A549 (cell line): Measurements from ENCODE around the gene HDLBP.
"Not testable (repeated sequence)": the region's sequence is repeated elsewhere in the genome, so short reads cannot be mapped to it uniquely, and the experiment has no call there.

ENCODE experiments used
- HDAC2 ChIP-seq: fragments of 200-600 bp; sonication (generic); IDR thresholded peaks from 2 replicates; pipeline ENCODE4 v1.6.1; 2016
- TF ChIP-seq, protein P1 (sequence below): fragments of >200 bp; sonication (Bioruptor Twin); formaldehyde crosslinking; IDR thresholded peaks from 3 replicates; pipeline ENCODE4 v1.5.1; 2016

DNA sequence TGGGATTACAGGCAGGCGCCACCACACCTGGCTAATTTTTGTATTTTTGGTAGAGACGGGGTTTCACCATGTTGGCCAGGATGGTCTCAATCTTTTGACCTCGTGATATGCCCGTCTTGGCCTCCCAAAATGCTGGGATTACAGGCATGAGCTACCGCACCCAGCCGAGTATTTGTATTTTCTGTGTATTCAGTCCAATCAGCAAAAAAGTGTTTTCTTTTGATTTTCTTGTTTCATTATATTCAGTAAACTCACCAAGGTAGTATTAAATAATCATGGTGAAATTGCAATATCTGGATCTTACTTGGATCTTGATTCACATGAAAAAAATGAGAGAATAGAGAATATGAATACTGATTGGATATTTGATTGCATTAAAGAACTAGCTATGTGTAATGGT lies 3.4 kb upstream of the HDLBP start:
- not testable (repeated sequence) for TF ChIP-seq HDAC2
- TF ChIP-seq, protein P1, sequence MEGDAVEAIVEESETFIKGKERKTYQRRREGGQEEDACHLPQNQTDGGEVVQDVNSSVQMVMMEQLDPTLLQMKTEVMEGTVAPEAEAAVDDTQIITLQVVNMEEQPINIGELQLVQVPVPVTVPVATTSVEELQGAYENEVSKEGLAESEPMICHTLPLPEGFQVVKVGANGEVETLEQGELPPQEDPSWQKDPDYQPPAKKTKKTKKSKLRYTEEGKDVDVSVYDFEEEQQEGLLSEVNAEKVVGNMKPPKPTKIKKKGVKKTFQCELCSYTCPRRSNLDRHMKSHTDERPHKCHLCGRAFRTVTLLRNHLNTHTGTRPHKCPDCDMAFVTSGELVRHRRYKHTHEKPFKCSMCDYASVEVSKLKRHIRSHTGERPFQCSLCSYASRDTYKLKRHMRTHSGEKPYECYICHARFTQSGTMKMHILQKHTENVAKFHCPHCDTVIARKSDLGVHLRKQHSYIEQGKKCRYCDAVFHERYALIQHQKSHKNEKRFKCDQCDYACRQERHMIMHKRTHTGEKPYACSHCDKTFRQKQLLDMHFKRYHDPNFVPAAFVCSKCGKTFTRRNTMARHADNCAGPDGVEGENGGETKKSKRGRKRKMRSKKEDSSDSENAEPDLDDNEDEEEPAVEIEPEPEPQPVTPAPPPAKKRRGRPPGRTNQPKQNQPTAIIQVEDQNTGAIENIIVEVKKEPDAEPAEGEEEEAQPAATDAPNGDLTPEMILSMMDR = not testable (repeated sequence)
